DND-41 (cell line): ENCODE measurements around the gene CACNA2D3.

Experiments
- ATAC-seq: fragments of 200-7000 bp; cut with Tn5 transposase; 3 replicates; pipeline ENCODE4 v1.9.1; 2021; ENCODE audit warnings: low read depth; ENCODE audit not compliant: insufficient read depth
- DNase-seq: peaks from one replicate; pipeline ENCODE4 v3.0.0-alpha.2; 2020
- H2AFZ ChIP-seq: 2 replicates; pipeline ENCODE4 v1.6.0; 2012; ENCODE audit warnings: low read depth, low read length
- H3K27ac ChIP-seq: 2 replicates; pipeline ENCODE4 v1.5.1; 2012; ENCODE audit warnings: low read length, inconsistent platforms
- H3K27me3 ChIP-seq: fragments of 200-600 bp; sonication (generic); 2 replicates; pipeline ENCODE4 v1.6.0; 2012; ENCODE audit warnings: low read length, mild to moderate bottlenecking, inconsistent platforms; ENCODE audit not compliant: insufficient read depth, poor library complexity
- H3K36me3 ChIP-seq: 2 replicates; pipeline ENCODE4 v1.5.1; 2012; ENCODE audit warnings: low read length, inconsistent platforms; ENCODE audit not compliant: insufficient read depth
- H3K4me1 ChIP-seq: 2 replicates; pipeline ENCODE4 v1.5.1; 2012; ENCODE audit warnings: mild to moderate bottlenecking, low read length; ENCODE audit not compliant: insufficient read depth
- H3K4me2 ChIP-seq: 2 replicates; pipeline ENCODE4 v1.6.0; 2012; ENCODE audit warnings: mild to moderate bottlenecking, moderate library complexity, low read length, inconsistent platforms; ENCODE audit not compliant: insufficient read depth
- H3K4me3 ChIP-seq, 2 experiments: fragments of 200-600 bp in 1 of 2; shearing (Covaris generic) in 1 of 2; 2 replicates each; pipeline ENCODE4 v1.5.1; 2012 to 2016; ENCODE audit warnings: inconsistent platforms in 2 of 2, low read length in 2 of 2, mild to moderate bottlenecking in 2 of 2, low read depth in 1 of 2, moderate library complexity in 1 of 2
- H3K79me2 ChIP-seq: 2 replicates; pipeline ENCODE4 v1.6.0; 2012; ENCODE audit warnings: low read length, inconsistent platforms; ENCODE audit not compliant: insufficient read depth
- H3K9ac ChIP-seq: 2 replicates; pipeline ENCODE4 v1.6.0; 2012; ENCODE audit warnings: low read depth, mild to moderate bottlenecking, inconsistent platforms, low read length, moderate library complexity
- H3K9me3 ChIP-seq: 2 replicates; pipeline ENCODE4 v1.5.1; 2012; ENCODE audit warnings: low read length, moderate library complexity, mild to moderate bottlenecking, inconsistent platforms; ENCODE audit not compliant: insufficient read depth, severe bottlenecking
- H4K20me1 ChIP-seq: 2 replicates; pipeline ENCODE4 v1.6.0; 2012; ENCODE audit warnings: low read length; ENCODE audit not compliant: insufficient read depth
- CTCF ChIP-seq: IDR thresholded peaks from 2 replicates; pipeline ENCODE4 v1.5.1; 2012; ENCODE audit warnings: borderline replicate concordance, low read length, moderate library complexity, mild to moderate bottlenecking; ENCODE audit not compliant: poor library complexity, severe bottlenecking; ENCODE audit errors: extremely low read depth
- EZH2 ChIP-seq: IDR thresholded peaks from 3 replicates; pipeline ENCODE4 v1.6.1; 2012; ENCODE audit warnings: borderline replicate concordance, low read depth, mild to moderate bottlenecking, moderate library complexity, low read length, inconsistent platforms; ENCODE audit not compliant: severe bottlenecking

Gene CACNA2D3

DNA sequence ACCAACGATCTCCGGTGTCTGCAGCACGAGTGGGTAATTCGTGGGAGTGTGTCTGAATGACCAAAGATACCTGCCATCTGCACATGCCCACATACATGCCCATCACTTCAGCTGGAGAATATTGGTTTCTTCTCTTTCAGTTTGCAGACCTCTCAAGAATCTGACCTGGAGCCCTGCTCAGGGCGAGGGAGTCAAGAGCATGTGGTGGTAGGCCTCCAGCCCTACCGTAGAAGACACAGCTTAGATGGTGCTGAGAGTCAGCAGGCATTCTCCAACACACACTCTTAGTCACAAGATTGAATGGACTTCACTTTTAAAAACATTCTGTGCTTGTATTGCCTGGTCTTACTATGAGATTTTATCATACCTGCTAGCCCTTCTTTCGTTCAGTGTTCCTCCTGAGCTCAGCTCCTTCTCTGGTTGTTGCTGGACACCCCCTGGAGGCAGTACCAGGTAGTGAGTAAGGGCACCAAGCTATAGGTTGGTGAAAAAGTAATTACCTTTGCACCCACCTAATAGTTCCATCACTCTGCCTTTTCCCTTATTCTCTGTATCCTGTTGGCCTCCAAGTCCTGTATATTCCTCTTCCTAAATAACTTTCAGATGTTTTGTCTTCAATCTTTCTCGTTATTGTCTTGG is 252.0 kb downstream of the CACNA2D3 start:
- no peak for TF ChIP-seq EZH2
- peak; percentile 51 for TF ChIP-seq CTCF
- Histone ChIP-seq H3K4me3 (no peak overlapping the region), H3K4me2 (no peak overlapping the region), H4K20me1 (no peaks in the 10 kb centered on the region), H3K27me3 (no peaks in the 10 kb centered on the region), H3K4me1 (no peaks in the 10 kb centered on the region), H3K9ac (no peak overlapping the region), H2AFZ (no peak overlapping the region), H3K9me3 (no peaks in the 10 kb centered on the region), H3K36me3 (no peaks in the 10 kb centered on the region), H3K79me2 (no peaks in the 10 kb centered on the region), H3K27ac (no peak overlapping the region)
- no peak; the same call in 2 of the 3 replicates for ATAC-seq
- DNase-seq: peak; percentile 6

DNA sequence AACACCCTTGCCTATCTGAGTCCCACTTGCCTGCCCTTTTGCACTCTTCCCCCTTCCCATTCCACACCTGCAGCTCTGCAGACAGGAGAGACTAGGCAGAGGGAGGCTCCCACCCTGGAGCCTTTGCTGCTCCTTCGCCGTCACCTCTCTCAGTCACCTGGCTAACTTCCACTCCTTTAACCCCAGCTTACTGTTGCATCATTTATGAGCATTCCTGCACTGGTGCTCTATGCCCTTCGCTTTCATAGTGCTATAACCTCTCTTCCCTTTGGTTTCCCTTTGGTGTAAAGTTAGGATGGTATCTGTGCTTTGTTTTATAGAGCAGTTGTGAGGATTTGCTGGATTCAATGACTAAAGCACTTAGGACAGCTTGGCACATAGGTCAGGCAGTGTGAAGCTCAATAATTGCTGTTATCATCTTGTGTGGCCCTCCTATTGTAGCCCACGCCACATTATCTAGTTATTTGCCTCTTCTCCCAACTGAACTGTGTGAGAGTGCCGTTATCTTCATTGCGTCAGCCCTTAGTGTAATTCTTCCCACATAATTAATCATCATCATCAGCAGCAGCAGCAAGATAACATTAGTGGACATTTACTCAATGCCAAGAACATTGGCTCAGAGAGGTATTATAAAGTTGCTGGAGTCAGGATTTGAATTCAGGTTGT is 253.9 kb downstream of the CACNA2D3 start:
- H3K4me2 ChIP-seq: no peak overlapping the region
- no peak for ATAC-seq
- no peak for TF ChIP-seq EZH2
- no peak for TF ChIP-seq CTCF
- no peaks in the 10 kb centered on the region for H3K27me3 ChIP-seq
- H3K4me3 ChIP-seq: no peak overlapping the region
- no peak overlapping the region for H2AFZ ChIP-seq
- no peak for DNase-seq
- H3K9me3 ChIP-seq: no peaks in the 10 kb centered on the region
- no peak overlapping the region for H3K27ac ChIP-seq
- no peaks in the 10 kb centered on the region for H3K36me3 ChIP-seq
- H3K9ac ChIP-seq: no peak overlapping the region
- H3K4me1 ChIP-seq: no peaks in the 10 kb centered on the region
- H4K20me1 ChIP-seq: no peaks in the 10 kb centered on the region
- no peaks in the 10 kb centered on the region for H3K79me2 ChIP-seq

GRCh38 chr3:54376939-54377578 is 254.7 kb downstream of the CACNA2D3 start:
- H3K27ac ChIP-seq: no peak overlapping the region
- H3K79me2 ChIP-seq: no peaks in the 10 kb centered on the region
- H3K4me3 ChIP-seq: no peak overlapping the region
- ATAC-seq (no peak), DNase-seq (no peak)
- H3K27me3 ChIP-seq: no peaks in the 10 kb centered on the region
- TF ChIP-seq EZH2 (no peak), CTCF (no peak)
- H3K9me3 ChIP-seq: no peaks in the 10 kb centered on the region
- H3K9ac ChIP-seq: no peak overlapping the region
- no peak overlapping the region for H3K4me2 ChIP-seq
- H3K4me1 ChIP-seq: no peaks in the 10 kb centered on the region
- H2AFZ ChIP-seq: no peak overlapping the region
- H4K20me1 ChIP-seq: no peaks in the 10 kb centered on the region
- no peaks in the 10 kb centered on the region for H3K36me3 ChIP-seq
